Astrocyte of the spinal cord (primary cell): ENCODE measurements around the gene KRTAP19-3.

ENCODE experiments used
- DNase-seq: peaks from one replicate; pipeline ENCODE4 v3.0.0; 2011; ENCODE audit warnings: low read depth, low spot score
- H3K4me3 ChIP-seq: 2 replicates; pipeline ENCODE4 v1.5.1; 2011; ENCODE audit warnings: low read depth, mild to moderate bottlenecking, low read length, moderate library complexity
- CTCF ChIP-seq: IDR thresholded peaks from 2 replicates; pipeline ENCODE4 v1.5.1; 2012; ENCODE audit warnings: low read depth, mild to moderate bottlenecking, low read length, inconsistent platforms
- in situ Hi-C: cut with HindIII; loops from 2 replicates; pipeline ENCODE4 v1.10.0; 2017; ENCODE audit warnings: low sequenced_read_pairs

KRTAP19-3 gene

GRCh38 chr21:30463713-30464112 is 28.1 kb downstream of the KRTAP19-3 start:
- TF ChIP-seq CTCF = peak; percentile 33
- in situ Hi-C loops = no loop called here
- no peak overlapping the region for H3K4me3 ChIP-seq
- no peak for DNase-seq

DNA sequence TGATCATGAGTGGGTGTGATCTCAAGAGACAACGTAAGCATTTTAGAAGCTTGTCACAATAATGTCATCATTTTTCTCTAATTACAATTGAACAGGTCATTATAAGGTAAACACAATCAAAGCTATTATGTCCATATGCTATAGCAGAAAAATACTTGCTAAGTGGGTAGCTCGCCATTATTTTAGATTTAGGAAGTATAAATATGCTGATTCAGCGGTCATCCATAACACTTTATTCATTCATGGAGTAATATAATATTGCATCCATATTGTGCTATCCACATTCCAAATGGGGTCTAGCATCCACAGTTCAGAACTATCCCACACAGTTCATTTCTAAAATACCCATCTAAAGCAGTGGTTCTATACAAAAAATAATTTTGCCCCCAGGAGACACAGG is 43.3 kb downstream of the KRTAP19-3 start:
- no peak for TF ChIP-seq CTCF
- DNase-seq = no peak
- in situ Hi-C loops = no loop called here
- H3K4me3 ChIP-seq = no peak overlapping the region

DNA sequence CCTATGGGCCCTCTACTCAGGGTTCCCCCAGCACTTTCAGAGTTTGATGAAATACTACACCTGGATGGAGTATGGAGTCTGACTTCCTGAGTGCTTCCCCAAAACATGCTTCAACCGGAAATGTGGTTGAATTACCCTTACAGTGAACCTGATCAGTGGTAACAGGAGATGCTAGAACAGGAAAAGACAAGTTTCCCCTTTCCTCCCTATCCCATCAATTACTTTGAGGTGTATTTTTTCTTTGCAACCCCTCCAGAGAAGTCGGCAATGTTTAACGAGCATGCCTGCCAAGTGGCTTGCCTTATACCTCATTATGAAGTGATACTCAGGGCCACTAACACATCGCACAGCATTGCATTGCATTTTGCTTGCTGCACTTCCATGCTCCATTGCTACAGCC is 44.8 kb downstream of the KRTAP19-3 start:
- in situ Hi-C loops = no loop called here
- DNase-seq = no peak
- no peak overlapping the region for H3K4me3 ChIP-seq
- TF ChIP-seq CTCF = no peak

DNA sequence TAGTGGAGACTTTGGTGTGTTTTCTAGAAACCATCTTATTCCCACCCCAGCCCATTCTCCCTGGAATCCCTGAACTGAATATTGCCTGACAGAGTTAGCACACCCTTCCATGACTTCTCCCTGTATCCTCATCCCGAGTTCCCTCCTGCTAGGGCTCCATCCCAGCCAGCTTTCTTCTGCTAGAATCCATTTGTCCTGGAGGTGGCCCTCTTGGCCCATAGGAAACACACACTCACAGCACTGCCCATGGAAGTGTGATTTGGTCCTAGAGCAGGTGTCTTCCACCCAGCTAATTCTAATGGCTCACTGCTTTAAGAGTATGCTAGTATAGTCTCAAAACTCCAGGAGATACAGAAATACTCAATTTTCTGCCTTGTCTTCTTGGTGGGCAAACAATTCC is 47.6 kb downstream of the KRTAP19-3 start:
- in situ Hi-C loops = no loop called here
- DNase-seq = no peak
- no peak for TF ChIP-seq CTCF
- no peak overlapping the region for H3K4me3 ChIP-seq

- DNase-seq = no peak
- H3K4me3 ChIP-seq = no peak overlapping the region
- TF ChIP-seq CTCF = no peak
- in situ Hi-C loops = no loop called here
Measured at GRCh38 chr21:30443226-30443625, 48.6 kb downstream of the KRTAP19-3 start.
